Fibroblast of pulmonary artery (primary cell): ENCODE results near the gene PGRMC2.
"Not testable (repeated sequence)": the region's sequence is repeated elsewhere in the genome, so short reads cannot be mapped to it uniquely, and the experiment has no call there.

Experiments used
- DNase-seq: peaks from one replicate; pipeline ENCODE4 v3.0.0-alpha.2; 2010; ENCODE audit warnings: low read depth
- H3K4me3 ChIP-seq: replicated peaks from 2 replicates; pipeline ENCODE4 v1.5.1; 2011; ENCODE audit warnings: low read depth, mild to moderate bottlenecking, control low read depth, low read length, moderate library complexity
- CTCF ChIP-seq: IDR thresholded peaks from 2 replicates; pipeline ENCODE4 v1.5.1; 2011; ENCODE audit warnings: mild to moderate bottlenecking, control low read depth, low read length, inconsistent platforms; ENCODE audit errors: missing control alignments

The PGRMC2 gene

GRCh38 chr4:128256539-128256938 lies 31.1 kb downstream of the PGRMC2 start:
- TF ChIP-seq CTCF, result no peak
- no peak for DNase-seq
- no peak overlapping the region for H3K4me3 ChIP-seq

- no peak for TF ChIP-seq CTCF
- DNase-seq, result no peak
- no peak overlapping the region for H3K4me3 ChIP-seq
These were observed 31.7 kb downstream of the PGRMC2 start for GRCh38 chr4:128255906-128256305.

- H3K4me3 ChIP-seq, result no peak overlapping the region
- DNase-seq, result no peak
- TF ChIP-seq CTCF, result no peak
These were observed 37.6 kb downstream of the PGRMC2 start for GRCh38 chr4:128249787-128250668.

- TF ChIP-seq CTCF, result no peak
- no peak overlapping the region for H3K4me3 ChIP-seq
- no peak for DNase-seq
These were observed 39.7 kb downstream of the PGRMC2 start for GRCh38 chr4:128247906-128248305.

GRCh38 chr4:128245391-128245790 lies 42.2 kb downstream of the PGRMC2 start:
- not testable (repeated sequence) for DNase-seq, H3K4me3 ChIP-seq

- TF ChIP-seq CTCF, result no peak
- no peak for DNase-seq
- no peak overlapping the region for H3K4me3 ChIP-seq
These were observed 43.2 kb downstream of the PGRMC2 start for GRCh38 chr4:128244379-128244778.

GRCh38 chr4:128242601-128243000 lies 45.0 kb downstream of the PGRMC2 start:
- H3K4me3 ChIP-seq, result no peak overlapping the region
- TF ChIP-seq CTCF, result no peak
- no peak for DNase-seq
